Loucy (cell line): ENCODE results near the gene IL1R1.

Experiments used
- H2AFZ ChIP-seq: fragments of 200-600 bp; sonication (generic); 2 replicates; pipeline ENCODE4 v1.6.0; 2016; ENCODE audit warnings: antibody characterized with exemption, mild to moderate bottlenecking, low read length, moderate library complexity
- H3F3A ChIP-seq: fragments of 200-600 bp; 2 replicates; pipeline ENCODE4 v1.6.0; 2016; ENCODE audit warnings: antibody characterized with exemption, low read depth, mild to moderate bottlenecking
- H3K27me3 ChIP-seq: fragments of 200-600 bp; sonication (generic); 2 replicates; pipeline ENCODE4 v1.6.1; 2014; ENCODE audit warnings: low read length, mild to moderate bottlenecking; ENCODE audit not compliant: insufficient read depth, poor library complexity, severe bottlenecking
- H3K36me3 ChIP-seq: fragments of 200-600 bp; sonication (generic); 2 replicates; pipeline ENCODE4 v1.6.1; 2016; ENCODE audit warnings: low read length; ENCODE audit not compliant: insufficient read depth
- H3K4me1 ChIP-seq: fragments of 200-600 bp; sonication (generic); 2 replicates; pipeline ENCODE4 v1.5.1; 2014; ENCODE audit warnings: low read length, mild to moderate bottlenecking; ENCODE audit not compliant: insufficient read depth, poor library complexity, severe bottlenecking
- H3K4me2 ChIP-seq: fragments of 200-600 bp; sonication (generic); 2 replicates; pipeline ENCODE4 v1.6.0; 2014; ENCODE audit warnings: antibody characterized with exemption, low read length, low read depth, mild to moderate bottlenecking; ENCODE audit not compliant: poor library complexity, severe bottlenecking
- H3K4me3 ChIP-seq: fragments of 200-600 bp; sonication (generic); 2 replicates; pipeline ENCODE4 v1.5.1; 2014; ENCODE audit warnings: low read length, mild to moderate bottlenecking, mixed read lengths; ENCODE audit not compliant: poor library complexity, severe bottlenecking
- H3K79me2 ChIP-seq: fragments of 200-600 bp; sonication (generic); 2 replicates; pipeline ENCODE4 v1.6.1; 2014; ENCODE audit warnings: low read length; ENCODE audit not compliant: insufficient read depth
- H3K9ac ChIP-seq: fragments of 200-600 bp; sonication (generic); 2 replicates; pipeline ENCODE4 v1.6.0; 2014; ENCODE audit warnings: mild to moderate bottlenecking, low read depth, low read length, moderate library complexity; ENCODE audit not compliant: poor library complexity, severe bottlenecking
- H3K9me2 ChIP-seq: fragments of 200-600 bp; sonication (generic); replicated peaks from 2 replicates; pipeline ENCODE4 v1.6.1; 2016; ENCODE audit warnings: low read depth, low read length, mixed read lengths
- H3K9me3 ChIP-seq: fragments of 200-600 bp; sonication (generic); 2 replicates; pipeline ENCODE4 v1.6.1; 2014; ENCODE audit warnings: mild to moderate bottlenecking, antibody characterized with exemption, low read length, low read depth; ENCODE audit not compliant: insufficient read depth
- H4K20me1 ChIP-seq: fragments of 200-600 bp; sonication (generic); 2 replicates; pipeline ENCODE4 v1.6.0; 2014; ENCODE audit warnings: antibody characterized with exemption, low read length, mild to moderate bottlenecking; ENCODE audit not compliant: insufficient read depth, poor library complexity, severe bottlenecking
- CTCF ChIP-seq: fragments of 200-600 bp; sonication (generic); conservative IDR thresholded peaks from 2 replicates; pipeline ENCODE4 v1.5.1; 2014; ENCODE audit warnings: mild to moderate bottlenecking, antibody characterized with exemption, low read length
- EZH2phosphoT487 ChIP-seq: fragments of 200-600 bp; IDR thresholded peaks from 2 replicates; pipeline ENCODE4 v1.6.1; 2018; ENCODE audit warnings: antibody characterized with exemption, mild to moderate bottlenecking, moderate library complexity, borderline replicate concordance

The IL1R1 gene

GRCh38 chr2:102149644-102150455, 7.3 kb downstream of the IL1R1 start:
- no peak for TF ChIP-seq CTCF
- no peak for TF ChIP-seq EZH2phosphoT487
- Histone ChIP-seq H3F3A (no peaks in the 10 kb centered on the region), H3K4me2 (no peak overlapping the region), H3K27me3 (peaks cover 4% of the 10 kb centered on the region), H3K4me1 (no peaks in the 10 kb centered on the region), H2AFZ (no peak overlapping the region), H3K9ac (no peak overlapping the region), H3K9me3 (peaks cover 16% of the 10 kb centered on the region; the same call in 1 of the 2 replicates), H3K79me2 (no peaks in the 10 kb centered on the region), H3K9me2 (no peaks in the 10 kb centered on the region), H3K36me3 (no peaks in the 10 kb centered on the region), H3K4me3 (no peak overlapping the region), H4K20me1 (no peaks in the 10 kb centered on the region)

GRCh38 chr2:102154364-102154763, 11.8 kb downstream of the IL1R1 start:
- H3K36me3 ChIP-seq: no peaks in the 10 kb centered on the region
- no peak overlapping the region for H3K4me2 ChIP-seq
- H3K9ac ChIP-seq: no peak overlapping the region
- no peak for TF ChIP-seq CTCF
- no peak for TF ChIP-seq EZH2phosphoT487
- H3K4me3 ChIP-seq: no peak overlapping the region
- no peaks in the 10 kb centered on the region for H3K27me3 ChIP-seq
- H3K79me2 ChIP-seq: no peaks in the 10 kb centered on the region
- no peaks in the 10 kb centered on the region for H3K9me2 ChIP-seq
- no peak overlapping the region for H2AFZ ChIP-seq
- H3K9me3 ChIP-seq: peaks cover 3% of the 10 kb centered on the region; the same call in 1 of the 2 replicates
- H3K4me1 ChIP-seq: no peaks in the 10 kb centered on the region
- no peaks in the 10 kb centered on the region for H4K20me1 ChIP-seq
- no peaks in the 10 kb centered on the region for H3F3A ChIP-seq

GRCh38 chr2:102154946-102155702, 12.6 kb downstream of the IL1R1 start:
- Histone ChIP-seq H3K9me3 (peaks cover 2% of the 10 kb centered on the region; the same call in 1 of the 2 replicates), H3K27me3 (no peaks in the 10 kb centered on the region), H3K9me2 (no peaks in the 10 kb centered on the region), H3K4me2 (no peak overlapping the region), H3K9ac (no peak overlapping the region), H4K20me1 (no peaks in the 10 kb centered on the region), H3K36me3 (no peaks in the 10 kb centered on the region), H3K4me3 (no peak overlapping the region), H3K79me2 (no peaks in the 10 kb centered on the region), H3K4me1 (no peaks in the 10 kb centered on the region), H2AFZ (no peak overlapping the region), H3F3A (no peaks in the 10 kb centered on the region)
- TF ChIP-seq CTCF: no peak
- TF ChIP-seq EZH2phosphoT487: no peak
